ENCODE data around the gene HCN3. TPM values are rescaled to one million over a fixed set of nuclear protein-coding genes. Genes with fewer than 3 reads are reported as not detected.
A peak's percentile ranks its signal among the peaks of the same experiment; 100 is the strongest.

HCN3 gene
- total RNA-seq, 2 experiments from 2014 or later, result 4.9 to 5.1 TPM

DNA sequence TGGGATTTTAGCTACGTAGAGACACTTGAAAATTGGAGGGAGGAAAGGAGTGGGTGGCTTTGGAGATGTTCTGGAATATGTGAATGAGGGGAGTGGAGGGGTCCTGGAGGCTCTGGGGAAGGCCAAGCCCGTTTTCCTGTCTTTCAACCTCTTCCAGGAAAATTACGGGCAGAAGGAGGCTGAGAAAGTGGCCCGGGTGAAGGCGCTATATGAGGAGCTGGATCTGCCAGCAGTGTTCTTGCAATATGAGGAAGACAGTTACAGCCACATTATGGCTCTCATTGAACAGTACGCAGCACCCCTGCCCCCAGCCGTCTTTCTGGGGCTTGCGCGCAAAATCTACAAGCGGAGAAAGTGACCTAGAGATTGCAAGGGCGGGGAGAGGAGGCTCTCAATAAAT, 43.0 kb downstream of the HCN3 start:
- Mint-ChIP-seq H3K4me3 (peak overlapping the region; percentile 40), H3K9me3 (ENCODE audit: insufficient read depth) (no peaks in the 10 kb centered on the region), H3K27ac (no peak overlapping the region), H3K4me1 (ENCODE audit: low read depth) (peaks cover 48% of the 10 kb centered on the region), H3K36me3 (ENCODE audit: low read depth) (peaks cover 37% of the 10 kb centered on the region), H3K27me3 (ENCODE audit: low read depth) (no peaks in the 10 kb centered on the region)
- ChIA-PET POLR2A (interaction anchor here (0.6 to 1.4 kb wide), 4 partner anchors 12 to 147 kb away, joined by 3 read pairs; partner anchors contain the start of genes CLK2, FDPS and KRTCAP2), CTCF (interaction anchor here (4.0 to 7.2 kb wide), 4 partner anchors 13 to 71 kb away, joined by 18 to 190 read pairs (median 35); partner anchors contain the start of genes CLK2, FDPS and HCN3)
- ATAC-seq (no peak), DNase-seq (no peak)

DNA sequence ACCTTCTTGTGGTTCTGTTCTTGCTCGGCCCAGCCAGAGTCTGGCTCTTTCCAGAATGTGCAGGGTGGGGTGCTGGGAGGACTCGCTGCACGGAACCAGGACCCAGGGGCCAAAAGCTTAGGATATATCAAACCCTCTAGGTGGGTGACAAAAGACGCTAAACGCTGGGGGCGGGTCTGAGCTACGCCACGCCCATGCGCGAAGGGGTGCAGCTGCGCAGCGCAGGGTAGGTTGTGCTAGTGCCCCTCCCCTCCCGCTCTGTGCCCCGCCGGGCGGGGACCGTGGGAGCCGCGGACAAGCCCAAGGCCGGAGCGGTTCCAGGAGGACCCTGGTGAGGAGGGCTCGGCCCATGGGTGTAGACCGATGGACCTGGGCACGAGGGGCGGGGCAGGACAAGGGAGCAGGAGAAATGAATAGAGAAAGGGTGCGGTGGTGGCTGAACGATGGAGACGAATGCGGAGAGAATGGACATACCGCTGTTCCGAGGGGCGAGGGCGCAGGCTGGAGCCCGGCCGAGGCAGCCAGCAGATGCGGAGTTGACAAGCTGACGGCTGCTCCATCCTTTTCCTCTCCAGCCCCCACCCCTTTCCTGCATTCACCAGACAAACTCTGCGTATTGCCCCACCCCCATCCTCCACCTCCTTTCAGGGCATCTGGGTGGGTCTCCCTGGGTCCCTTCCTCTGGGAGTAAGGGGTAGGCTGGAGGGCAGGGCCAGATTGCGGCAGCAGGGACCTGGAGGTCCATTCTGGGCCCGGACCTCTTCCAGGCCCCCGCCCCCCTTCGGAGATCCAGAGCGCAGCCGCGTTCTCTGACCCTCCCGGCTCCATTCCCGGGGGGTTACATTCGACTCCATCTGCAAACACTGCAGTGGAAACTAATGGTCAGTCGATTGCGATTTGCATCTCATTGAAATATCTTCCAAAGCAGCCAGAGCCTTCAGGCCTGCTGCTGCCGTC, 43.7 kb downstream of the HCN3 start, which contains the start of gene RUSC1:
RUSC1 (plus strand) TSS at position 234 of the 957 bp plus-strand sequence. CDS start 880 bp downstream, outside the sequence.
- H3K4me1 Mint-ChIP-seq (ENCODE audit: low read depth), result peaks cover 53% of the 10 kb centered on the region

DNA sequence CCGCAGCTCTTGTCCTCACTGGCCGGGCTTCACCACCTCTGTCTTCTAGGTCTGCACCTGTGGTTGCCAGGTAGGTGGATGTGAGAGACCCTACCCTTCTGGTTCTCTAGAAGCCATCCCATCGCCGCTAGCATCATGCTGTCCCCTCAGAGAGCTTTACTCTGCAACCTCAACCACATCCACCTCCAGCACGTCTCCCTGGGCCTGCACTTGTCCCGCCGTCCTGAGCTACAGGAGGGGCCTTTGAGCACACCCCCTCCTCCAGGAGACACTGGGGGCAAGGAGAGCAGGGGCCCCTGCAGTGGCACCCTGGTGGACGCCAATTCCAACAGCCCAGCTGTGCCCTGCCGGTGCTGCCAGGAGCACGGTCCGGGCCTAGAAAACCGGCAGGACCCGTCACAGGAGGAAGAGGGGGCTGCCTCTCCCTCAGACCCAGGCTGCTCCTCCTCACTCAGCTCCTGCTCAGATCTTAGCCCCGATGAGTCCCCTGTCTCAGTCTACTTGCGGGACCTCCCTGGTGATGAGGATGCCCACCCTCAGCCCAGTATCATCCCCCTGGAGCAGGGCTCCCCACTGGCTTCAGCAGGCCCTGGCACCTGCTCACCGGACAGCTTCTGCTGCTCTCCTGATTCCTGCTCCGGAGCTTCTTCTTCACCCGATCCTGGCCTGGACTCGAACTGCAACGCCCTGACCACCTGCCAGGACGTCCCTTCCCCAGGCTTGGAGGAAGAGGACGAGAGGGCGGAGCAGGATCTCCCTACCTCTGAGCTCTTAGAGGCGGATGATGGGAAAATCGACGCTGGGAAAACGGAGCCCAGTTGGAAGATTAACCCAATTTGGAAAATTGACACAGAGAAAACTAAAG, 44.6 kb downstream of the HCN3 start:
- ChIA-PET POLR2A (interaction anchor here (0.8 to 2.8 kb wide), 8 partner anchors 10 to 127 kb away, joined by 3 to 18 read pairs (median 6); partner anchors contain the start of genes CLK2 and FDPS), CTCF (interaction anchor here (0.8 to 7.2 kb wide), 17 partner anchors 10 to 154 kb away, joined by 3 to 190 read pairs (median 5); partner anchors contain the start of genes CLK2, ENTREP3, FDPS and HCN3)
- Mint-ChIP-seq H3K4me1 (ENCODE audit: low read depth) (peaks cover 56% of the 10 kb centered on the region), H3K4me3 (peak overlapping the region; percentile 83), H3K9me3 (ENCODE audit: insufficient read depth) (no peaks in the 10 kb centered on the region), H3K36me3 (ENCODE audit: low read depth) (peaks cover 31% of the 10 kb centered on the region), H3K27me3 (ENCODE audit: low read depth) (no peaks in the 10 kb centered on the region), H3K27ac (peak overlapping the region; percentile 1)
- no peak for ATAC-seq
- peak; percentile 26 for DNase-seq

More for the DNA sequence above, 43.7 kb downstream of the HCN3 start, which contains the start of gene RUSC1:
- ChIA-PET POLR2A (interaction anchor here (0.6 to 2.1 kb wide), 8 partner anchors 9 to 148 kb away, joined by 3 to 9 read pairs (median 4); partner anchors contain the start of genes CLK2, FDPS and KRTCAP2), CTCF (interaction anchor here (0.8 to 7.2 kb wide), 8 partner anchors 9 to 148 kb away, joined by 3 to 190 read pairs (median 11); partner anchors contain the start of genes CLK2, FDPS, HCN3 and KRTCAP2)
- H3K36me3 Mint-ChIP-seq (ENCODE audit: low read depth), result peaks cover 37% of the 10 kb centered on the region
- peak; percentile 77 for DNase-seq
- H3K27me3 Mint-ChIP-seq (ENCODE audit: low read depth), result no peaks in the 10 kb centered on the region
- peak within 1 kb of the TSS; percentile 83 for H3K4me3 Mint-ChIP-seq
- no peaks in the 10 kb centered on the region for H3K9me3 Mint-ChIP-seq (ENCODE audit: insufficient read depth)
- peak within 1 kb of the TSS; percentile 1 for H3K27ac Mint-ChIP-seq
- peak; percentile 7 for ATAC-seq

DNA sequence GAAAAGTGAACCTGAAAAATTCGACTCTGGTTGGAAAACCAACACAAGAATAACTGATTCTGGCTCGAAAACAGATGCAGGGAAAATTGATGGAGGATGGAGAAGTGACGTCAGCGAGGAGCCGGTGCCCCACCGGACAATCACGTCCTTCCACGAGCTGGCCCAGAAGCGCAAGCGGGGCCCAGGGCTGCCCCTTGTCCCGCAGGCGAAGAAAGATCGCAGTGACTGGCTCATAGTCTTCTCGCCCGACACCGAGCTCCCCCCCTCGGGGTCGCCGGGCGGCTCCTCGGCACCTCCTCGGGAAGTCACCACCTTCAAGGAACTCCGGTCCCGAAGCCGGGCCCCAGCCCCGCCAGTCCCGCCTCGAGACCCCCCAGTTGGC, 45.3 kb downstream of the HCN3 start:
- CTCF ChIA-PET, result interaction anchor here (0.8 to 7.2 kb wide), 16 partner anchors 9 to 155 kb away, joined by 3 to 190 read pairs (median 6); partner anchors contain the start of genes CLK2, ENTREP3, FDPS and HCN3
- no peak for ATAC-seq
- Mint-ChIP-seq H3K27me3 (ENCODE audit: low read depth) (no peaks in the 10 kb centered on the region), H3K27ac (no peak overlapping the region), H3K36me3 (ENCODE audit: low read depth) (peaks cover 27% of the 10 kb centered on the region), H3K9me3 (ENCODE audit: insufficient read depth) (no peaks in the 10 kb centered on the region), H3K4me1 (ENCODE audit: low read depth) (peaks cover 56% of the 10 kb centered on the region), H3K4me3 (peak overlapping the region; percentile 83)
- no peak for DNase-seq
- POLR2A ChIA-PET, result interaction anchor here (0.8 to 2.8 kb wide), 7 partner anchors 11 to 128 kb away, joined by 3 to 18 read pairs (median 7); partner anchors contain the start of genes CLK2 and FDPS

DNA sequence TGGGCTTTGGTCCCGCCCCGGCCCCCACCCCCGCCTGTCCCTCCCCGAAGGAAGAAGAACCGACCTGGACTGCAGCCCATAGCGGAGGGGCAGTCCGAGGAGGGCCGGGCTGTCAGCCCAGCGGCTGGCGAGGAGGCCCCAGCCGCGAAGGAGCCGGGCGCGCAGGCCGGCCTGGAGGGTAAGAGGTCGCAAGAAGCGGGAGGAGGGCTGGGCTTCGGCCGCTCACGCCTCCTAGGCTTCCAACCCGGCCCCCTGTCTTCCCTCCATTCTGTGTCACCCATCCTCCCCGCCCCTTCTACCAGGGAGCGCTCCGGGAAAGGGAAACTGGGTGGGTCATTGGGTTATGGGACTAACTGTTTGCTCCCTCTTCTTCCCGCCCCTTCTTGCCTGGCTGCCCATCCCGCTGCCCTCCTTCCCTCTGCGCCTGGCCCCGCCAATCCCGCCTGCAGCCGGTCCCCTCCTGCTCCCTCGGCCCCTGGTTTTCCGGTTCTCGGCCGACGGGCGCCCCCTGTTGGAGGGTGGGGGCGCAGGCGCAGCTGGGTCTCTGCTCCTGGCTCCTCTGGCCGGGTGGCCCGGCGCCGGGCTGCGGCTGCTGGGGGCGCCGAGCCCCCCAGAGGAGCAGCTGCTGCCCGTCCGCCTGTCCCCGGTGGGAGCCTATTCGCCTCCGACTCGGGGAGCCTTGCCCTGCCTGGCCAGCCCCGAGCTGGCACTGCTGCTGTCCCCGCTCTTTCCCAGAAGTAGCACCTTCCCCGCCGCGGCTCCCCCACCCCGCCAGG, 45.9 kb downstream of the HCN3 start:
- CTCF ChIA-PET, result interaction anchor here (0.6 to 7.2 kb wide), 34 partner anchors 9 to 743 kb away, joined by 3 to 190 read pairs (median 4); partner anchors contain the start of genes CLK2, ENTREP3, FDPS and HCN3

DNA sequence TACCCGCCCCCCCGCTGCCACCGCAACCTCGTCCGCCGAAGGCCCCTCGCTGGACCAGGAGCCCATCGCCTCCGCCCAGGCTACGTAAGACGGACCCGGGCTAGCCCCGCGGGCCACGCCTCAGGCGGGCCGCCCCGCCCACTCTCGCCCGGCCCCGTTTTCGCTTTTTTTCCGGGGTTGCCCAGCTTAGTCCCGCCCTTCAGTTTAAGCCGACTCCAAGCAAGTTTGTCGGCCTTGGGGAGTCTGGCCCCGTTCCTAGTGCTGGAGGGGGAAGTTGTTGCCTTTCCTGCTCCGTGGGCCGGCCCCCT, 46.4 kb downstream of the HCN3 start:
- H3K9me3 Mint-ChIP-seq (ENCODE audit: insufficient read depth), result no peaks in the 10 kb centered on the region
- no peaks in the 10 kb centered on the region for H3K27me3 Mint-ChIP-seq (ENCODE audit: low read depth)
- ChIA-PET CTCF (interaction anchor here (0.6 to 7.2 kb wide), 29 partner anchors 9 to 743 kb away, joined by 3 to 190 read pairs (median 4); partner anchors contain the start of genes CLK2, ENTREP3, FDPS and HCN3), POLR2A (interaction anchor here (1.0 to 2.8 kb wide), 9 partner anchors 15 to 78 kb away, joined by 3 to 18 read pairs (median 3); partner anchors contain the start of genes CLK2 and FDPS)
- H3K4me1 Mint-ChIP-seq (ENCODE audit: low read depth), result peaks cover 50% of the 10 kb centered on the region
- DNase-seq, result peak; percentile 89
- H3K4me3 Mint-ChIP-seq, result peak overlapping the region; percentile 83
- H3K36me3 Mint-ChIP-seq (ENCODE audit: low read depth), result peaks cover 19% of the 10 kb centered on the region
- peak overlapping the region; percentile 77 for H3K27ac Mint-ChIP-seq
- ATAC-seq, result peak; percentile 64

More for the DNA sequence above, 45.9 kb downstream of the HCN3 start:
- POLR2A ChIA-PET, result interaction anchor here (1.0 to 2.8 kb wide), 11 partner anchors 15 to 78 kb away, joined by 3 to 18 read pairs (median 3); partner anchors contain the start of genes CLK2 and FDPS
- Mint-ChIP-seq H3K36me3 (ENCODE audit: low read depth) (peaks cover 21% of the 10 kb centered on the region), H3K27me3 (ENCODE audit: low read depth) (no peaks in the 10 kb centered on the region), H3K27ac (peak overlapping the region; percentile 77), H3K4me1 (ENCODE audit: low read depth) (peaks cover 53% of the 10 kb centered on the region), H3K9me3 (ENCODE audit: insufficient read depth) (no peaks in the 10 kb centered on the region), H3K4me3 (peak overlapping the region; percentile 83)
- ATAC-seq (peak; percentile 62), DNase-seq (peak; percentile 90)

DNA sequence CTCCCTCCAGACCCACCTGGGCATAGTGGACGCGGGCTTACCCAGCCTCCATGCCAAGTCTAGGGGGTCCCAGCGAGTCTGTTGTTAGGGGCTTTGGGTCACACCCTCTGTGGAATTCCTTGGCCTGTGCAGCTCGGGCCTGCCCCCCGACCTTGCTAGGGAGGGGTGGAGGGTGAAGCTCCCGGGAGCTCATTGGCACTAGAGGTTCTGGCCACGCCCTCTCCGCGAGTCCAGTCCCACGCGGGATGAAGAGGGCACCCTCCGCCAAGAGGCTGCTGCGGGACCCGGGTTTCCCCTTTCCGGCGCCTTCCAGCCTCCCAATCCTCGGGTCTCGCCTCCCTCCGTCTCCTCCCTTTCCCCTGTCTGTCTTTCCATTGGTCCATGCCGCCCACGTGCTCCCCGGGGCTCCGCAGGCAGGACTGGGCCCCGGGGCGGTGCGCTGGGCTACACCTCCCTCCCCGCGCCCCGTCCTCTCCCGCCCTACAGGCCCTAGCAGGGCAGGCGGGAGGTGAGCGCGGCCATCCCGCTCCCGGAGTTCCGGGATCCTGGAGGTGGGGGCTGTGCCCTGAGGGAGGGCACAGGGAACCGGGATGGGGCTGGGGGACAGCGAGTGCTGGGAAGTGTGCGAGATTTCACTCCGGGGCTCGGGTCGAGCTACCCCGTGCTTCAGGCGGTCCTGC, 46.9 kb downstream of the HCN3 start:
- peaks cover 14% of the 10 kb centered on the region for H3K36me3 Mint-ChIP-seq (ENCODE audit: low read depth)
- ChIA-PET POLR2A (interaction anchor here (1.0 to 2.8 kb wide), 7 partner anchors 16 to 79 kb away, joined by 3 to 18 read pairs (median 3); partner anchors contain the start of genes CLK2 and FDPS), CTCF (interaction anchor here (0.8 to 7.2 kb wide), 26 partner anchors 9 to 742 kb away, joined by 3 to 190 read pairs (median 4); partner anchors contain the start of genes CLK2, ENTREP3, FDPS and HCN3)
- H3K4me3 Mint-ChIP-seq, result peak overlapping the region; percentile 83
- H3K27ac Mint-ChIP-seq, result peak overlapping the region; percentile 77
- DNase-seq (peak; percentile 93), ATAC-seq (peak; percentile 86)
- peaks cover 46% of the 10 kb centered on the region for H3K4me1 Mint-ChIP-seq (ENCODE audit: low read depth)
- no peaks in the 10 kb centered on the region for H3K27me3 Mint-ChIP-seq (ENCODE audit: low read depth)
- H3K9me3 Mint-ChIP-seq (ENCODE audit: insufficient read depth), result no peaks in the 10 kb centered on the region

DNA sequence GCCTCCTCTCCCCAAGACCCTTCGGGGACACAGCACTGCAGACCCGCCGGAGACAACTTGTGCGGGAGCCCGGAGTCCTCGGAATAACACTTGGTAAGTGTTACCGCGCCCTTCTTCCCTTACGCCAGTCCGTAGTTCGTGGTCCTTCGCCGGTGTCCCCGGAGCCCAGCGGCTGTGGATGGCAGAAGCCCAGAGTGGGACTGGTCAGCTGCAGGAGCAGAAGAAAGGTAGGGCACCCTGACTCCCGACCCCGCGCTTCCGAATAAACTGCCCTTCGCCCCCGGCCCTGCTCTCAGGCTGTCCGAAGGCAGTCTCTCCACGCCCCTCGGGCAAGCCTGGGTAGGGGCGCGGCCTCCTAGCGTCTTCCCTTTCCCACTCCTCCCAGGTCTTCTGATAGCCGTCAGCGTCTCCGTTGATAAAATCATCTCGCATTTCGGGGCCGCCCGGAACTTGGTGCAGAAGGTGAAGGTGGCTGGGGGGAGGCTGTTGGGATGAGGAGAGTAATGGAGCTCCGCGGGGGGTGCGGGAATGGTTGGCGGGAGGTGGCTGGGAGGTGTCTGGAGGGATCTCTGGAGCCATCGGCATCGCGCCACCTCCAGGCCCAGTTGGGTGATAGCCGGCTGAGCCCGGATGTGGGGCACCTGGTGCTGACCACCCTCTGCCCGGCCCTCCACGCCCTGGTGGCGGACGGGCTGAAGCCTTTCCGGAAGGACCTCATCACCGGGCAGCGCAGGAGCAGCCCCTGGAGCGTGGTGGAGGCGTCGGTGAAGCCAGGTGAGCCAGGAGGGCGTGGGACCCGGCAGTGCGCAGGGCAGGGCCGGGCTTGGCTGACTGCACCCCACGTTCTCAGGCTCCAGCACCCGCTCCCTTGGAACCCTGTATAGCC, 47.7 kb downstream of the HCN3 start:
- Mint-ChIP-seq H3K36me3 (ENCODE audit: low read depth) (peaks cover 11% of the 10 kb centered on the region), H3K4me3 (peak overlapping the region; percentile 83), H3K9me3 (ENCODE audit: insufficient read depth) (no peaks in the 10 kb centered on the region), H3K27me3 (ENCODE audit: low read depth) (no peaks in the 10 kb centered on the region), H3K4me1 (ENCODE audit: low read depth) (peaks cover 39% of the 10 kb centered on the region), H3K27ac (peak overlapping the region; percentile 77)
- DNase-seq, result peak; percentile 42
- CTCF ChIA-PET, result interaction anchor here (1.3 to 7.2 kb wide), 6 partner anchors 8 to 741 kb away, joined by 3 to 190 read pairs (median 19); partner anchors contain the start of genes FDPS and HCN3
- POLR2A ChIA-PET, result interaction anchor here (1.1 to 2.8 kb wide), 3 partner anchors 19 to 74 kb away, joined by 3 to 18 read pairs (median 6); no protein-coding TSS in a partner anchor
- ATAC-seq, result no peak

DNA sequence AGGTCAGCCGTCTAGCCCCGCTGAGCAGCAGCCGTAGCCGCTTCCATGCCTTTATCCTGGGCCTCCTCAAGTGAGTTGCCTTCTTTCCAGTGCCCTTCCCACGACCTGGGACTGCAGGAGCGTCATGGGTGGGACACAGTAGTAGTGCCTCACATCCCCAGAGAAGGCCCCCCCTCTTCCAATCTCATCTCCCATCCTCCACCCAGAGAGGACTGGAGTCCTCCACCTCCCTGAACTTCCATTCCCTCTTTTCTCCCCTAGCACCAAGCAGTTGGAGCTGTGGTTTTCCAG, 48.3 kb downstream of the HCN3 start:
- Mint-ChIP-seq H3K27me3 (ENCODE audit: low read depth) (no peaks in the 10 kb centered on the region), H3K9me3 (ENCODE audit: insufficient read depth) (no peaks in the 10 kb centered on the region), H3K4me1 (ENCODE audit: low read depth) (peaks cover 33% of the 10 kb centered on the region), H3K4me3 (peak overlapping the region; percentile 83), H3K36me3 (ENCODE audit: low read depth) (peaks cover 11% of the 10 kb centered on the region), H3K27ac (peak overlapping the region; percentile 66)
- ATAC-seq, result no peak
- POLR2A ChIA-PET, result no interaction called here
- no peak for DNase-seq
- CTCF ChIA-PET, result interaction anchor here (7.2 kb wide), 1 partner anchor 77 kb away, joined by 190 read pairs; no protein-coding TSS in a partner anchor

Data from activated CD8-positive, alpha-beta T cell treated with anti-CD3 and anti-CD28 coated beads, Interleukin-2, amount 10 ng/mL, durations not matched to agents 7 days and 5 days (primary cell).